Stomach (tissue), 19 donors: ENCODE measurements around the gene TAS2R50. TPM values are rescaled to one million over a fixed set of nuclear protein-coding genes. Genes with fewer than 3 reads are reported as not detected.
"Not testable (repeated sequence)": the region's sequence is repeated elsewhere in the genome, so short reads cannot be mapped to it uniquely, and the experiment has no call there.

Experiments used
- DNase-seq, 2 donors: peaks; one replicate each; pipeline versions ENCODE4 v3.0.0 to v3.0.0-alpha.2; 2013 to 2019
- H3K27ac ChIP-seq, 5 donors: fragments of 200-600 bp in 4 of 5; sonication (generic) in 4 of 5; one replicate each; pipeline ENCODE4 v1.5.1; 2013 to 2019; ENCODE audit warnings: mild to moderate bottlenecking in 1 of 5, moderate library complexity in 1 of 5
- H3K27me3 ChIP-seq, 3 donors: fragments of 200-600 bp; sonication (generic); one replicate each; pipeline ENCODE4 v1.5.1; 2017 to 2019; ENCODE audit warnings: mixed run types in 1 of 3
- H3K36me3 ChIP-seq, 4 donors: fragments of 200-600 bp; sonication (generic); 1 replicate in 3 of 4; 2 replicates in 1 of 4; pipeline ENCODE4 v1.5.1; 2016 to 2019
- H3K4me1 ChIP-seq, 4 donors: fragments of 200-600 bp; sonication (generic); one replicate each; pipeline ENCODE4 v1.5.1; 2016 to 2019
- H3K4me3 ChIP-seq, 4 donors: fragments of 200-600 bp; sonication (generic) in 3 of 4; one replicate each; pipeline ENCODE4 v1.5.1; 2016 to 2019; ENCODE audit warnings: mild to moderate bottlenecking in 1 of 4
- H3K9me3 ChIP-seq, 4 donors: fragments of 200-600 bp; sonication (generic); one replicate each; pipeline ENCODE4 v1.5.1; 2016 to 2019
- EP300 ChIP-seq: sonication (generic); formaldehyde crosslinking; IDR thresholded peaks from one replicate; pipeline ENCODE4 v1.6.1; 2017; ENCODE audit warnings: antibody characterized with exemption
- POLR2A ChIP-seq, 4 donors: fragments of 450-650 bp; IDR thresholded peaks; one replicate each; pipeline ENCODE4 v1.6.1; 2016; ENCODE audit warnings: antibody characterized with exemption in 4 of 4, control low read depth in 2 of 4, mild to moderate bottlenecking in 1 of 4, moderate library complexity in 1 of 4
- POLR2AphosphoS5 ChIP-seq, 3 donors: sonication (generic); formaldehyde crosslinking; IDR thresholded peaks; one replicate each; pipeline ENCODE4 v1.6.1; 2016; ENCODE audit warnings: antibody characterized with exemption in 3 of 3
- WGBS, 5 donors: extraction: QIAGEN DNeasy Blood & Tissue Kit in 3 of 5; methylation state at CpG; one replicate each; pipeline versions ENCODE4 v1.1.5 to v1.1.7; 2013 to 2018; 5-methylcytosine and 5-hydroxymethylcytosine counted together
- intact Hi-C: fragments of 100-400 bp; cut with DNase I; formaldehyde crosslinking; loops from one replicate; pipeline ENCODE4 v1.15.1; 2023; ENCODE audit warnings: low total_unique reads
- long read RNA-seq, 10 donors: transcript quantifications; one replicate each; lab custom pipeline, GENCODE V29; 2026
- polyA plus RNA-seq, 3 donors: library from polyadenylated mRNA; stranded (reverse); fragments of 200-250 nt; gene quantifications; one replicate each; pipeline ENCODE4 v1.2.3, GENCODE V29; 2013
- total RNA-seq, 5 donors: library from RNA; depleted of rRNA; stranded (reverse); fragments of >200 nt; gene quantifications; one replicate each; pipeline versions ENCODE4 v1.1.0 to v1.2.3, GENCODE V29; 2014 to 2016
- TF ChIP-seq, protein P1 (sequence below), 7 experiments: fragments of 450-650 bp in 4 of 7; fragments of 200-600 bp in 3 of 7; sonication (generic) in 3 of 7; IDR thresholded peaks; one replicate each; pipeline ENCODE4 v1.5.1; 2016 to 2019; ENCODE audit warnings: antibody characterized with exemption in 7 of 7, control low read depth in 2 of 7, mild to moderate bottlenecking in 1 of 7
- donor health status: healthy with polysubstance abuse.
- donor health status: Bipolar disorder and iron deficiency.
- donor health status: healthy.

Gene TAS2R50, protein sequence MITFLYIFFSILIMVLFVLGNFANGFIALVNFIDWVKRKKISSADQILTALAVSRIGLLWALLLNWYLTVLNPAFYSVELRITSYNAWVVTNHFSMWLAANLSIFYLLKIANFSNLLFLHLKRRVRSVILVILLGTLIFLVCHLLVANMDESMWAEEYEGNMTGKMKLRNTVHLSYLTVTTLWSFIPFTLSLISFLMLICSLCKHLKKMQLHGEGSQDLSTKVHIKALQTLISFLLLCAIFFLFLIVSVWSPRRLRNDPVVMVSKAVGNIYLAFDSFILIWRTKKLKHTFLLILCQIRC
- total RNA-seq (1 to 10 TPM in 2 of 5 donors, not detected in 3; 2.9 to 7.7 TPM), polyA plus RNA-seq (not detected)
- long read RNA-seq, donor 1: 0 reads
- long read RNA-seq, donor 2: 0 reads
- long read RNA-seq, donor 3: 0 reads
- long read RNA-seq, donor 4: 0 reads
- long read RNA-seq, donor 5: 0 reads
- long read RNA-seq, donor 6: 0 reads
- long read RNA-seq, donor 7: 0 reads
- long read RNA-seq, donor 8: 0 reads
- long read RNA-seq, donor 9: 0 reads
- long read RNA-seq, donor 10: 0 reads

DNA sequence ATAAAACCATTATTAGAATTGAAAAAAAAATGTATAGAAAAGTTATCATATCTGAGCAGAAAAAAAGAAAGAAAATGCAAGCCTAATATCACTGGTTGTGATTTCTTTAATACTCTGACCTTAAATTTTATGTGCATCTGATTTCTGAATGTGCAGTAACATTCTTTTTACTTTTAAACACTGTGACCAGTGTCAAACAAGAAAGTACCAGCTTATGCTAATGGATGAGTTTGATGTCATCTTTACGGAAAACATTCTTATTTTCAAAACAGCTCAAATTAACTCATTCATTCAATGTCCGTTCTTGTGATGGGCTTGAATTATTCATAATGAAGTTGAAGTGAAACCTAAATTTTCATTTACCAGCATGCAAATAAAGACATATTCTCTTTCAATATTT is at the start of gene TAS2R50:
TSS of gene TAS2R50 (minus strand) at position 101 of the 400 bp plus-strand sequence. CDS start at position 49, 52 bp downstream.
- Histone ChIP-seq H3K4me1 (no peaks in the 10 kb centered on the region), H3K9me3 (peaks cover 0 to 10% (median 0%) of the 10 kb centered on the region in 4 donors), H3K4me3 (no peak within 1 kb of the TSS), H3K27ac (no peak within 1 kb of the TSS), H3K36me3 (no peaks in the 10 kb centered on the region), H3K27me3 (no peaks in the 10 kb centered on the region)
- TF ChIP-seq EP300: no peak
- TF ChIP-seq POLR2AphosphoS5 (IDR thresholded peaks at IDR 0.05): no peak
- TF ChIP-seq POLR2A (IDR thresholded peaks at IDR 0.05): no peak
- TF ChIP-seq, protein P1, sequence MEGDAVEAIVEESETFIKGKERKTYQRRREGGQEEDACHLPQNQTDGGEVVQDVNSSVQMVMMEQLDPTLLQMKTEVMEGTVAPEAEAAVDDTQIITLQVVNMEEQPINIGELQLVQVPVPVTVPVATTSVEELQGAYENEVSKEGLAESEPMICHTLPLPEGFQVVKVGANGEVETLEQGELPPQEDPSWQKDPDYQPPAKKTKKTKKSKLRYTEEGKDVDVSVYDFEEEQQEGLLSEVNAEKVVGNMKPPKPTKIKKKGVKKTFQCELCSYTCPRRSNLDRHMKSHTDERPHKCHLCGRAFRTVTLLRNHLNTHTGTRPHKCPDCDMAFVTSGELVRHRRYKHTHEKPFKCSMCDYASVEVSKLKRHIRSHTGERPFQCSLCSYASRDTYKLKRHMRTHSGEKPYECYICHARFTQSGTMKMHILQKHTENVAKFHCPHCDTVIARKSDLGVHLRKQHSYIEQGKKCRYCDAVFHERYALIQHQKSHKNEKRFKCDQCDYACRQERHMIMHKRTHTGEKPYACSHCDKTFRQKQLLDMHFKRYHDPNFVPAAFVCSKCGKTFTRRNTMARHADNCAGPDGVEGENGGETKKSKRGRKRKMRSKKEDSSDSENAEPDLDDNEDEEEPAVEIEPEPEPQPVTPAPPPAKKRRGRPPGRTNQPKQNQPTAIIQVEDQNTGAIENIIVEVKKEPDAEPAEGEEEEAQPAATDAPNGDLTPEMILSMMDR (IDR thresholded peaks at IDR 0.05): no peak
- DNase-seq: no peak
- WGBS, 5 donors: 44 to 66% (median 47%) methylated on average over 2 of the region's 2 CpGs
- intact Hi-C loops: no loop called here

DNA sequence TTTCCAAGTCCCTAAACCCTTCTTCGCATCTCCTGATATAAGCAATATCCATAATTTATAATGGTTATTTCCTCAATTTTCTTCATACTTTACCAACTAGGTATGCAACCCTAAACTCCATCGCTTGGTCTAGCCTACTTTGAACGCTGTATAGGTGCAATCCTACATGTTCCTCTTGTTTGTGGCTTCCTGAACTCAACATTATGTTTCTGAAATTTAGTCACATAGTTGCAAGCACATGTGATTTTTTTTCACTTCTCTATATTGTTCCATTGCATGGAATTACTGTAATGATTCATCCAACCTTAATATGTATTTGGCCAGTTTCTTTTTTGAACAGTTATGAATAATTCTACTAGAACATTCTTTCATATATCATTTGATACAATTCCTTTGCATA is 47.2 kb upstream of the TAS2R50 start:
- WGBS, 5 donors: 92 to 100% (median 100%) methylated on average over 1 of the region's 3 CpGs; no CpG with 5 or more reads in 2 of the 5 donors
- H3K27me3 ChIP-seq, H3K9me3 ChIP-seq, H3K4me3 ChIP-seq, H3K36me3 ChIP-seq, H3K4me1 ChIP-seq, DNase-seq, H3K27ac ChIP-seq, intact Hi-C loops: not testable (repeated sequence)

DNA sequence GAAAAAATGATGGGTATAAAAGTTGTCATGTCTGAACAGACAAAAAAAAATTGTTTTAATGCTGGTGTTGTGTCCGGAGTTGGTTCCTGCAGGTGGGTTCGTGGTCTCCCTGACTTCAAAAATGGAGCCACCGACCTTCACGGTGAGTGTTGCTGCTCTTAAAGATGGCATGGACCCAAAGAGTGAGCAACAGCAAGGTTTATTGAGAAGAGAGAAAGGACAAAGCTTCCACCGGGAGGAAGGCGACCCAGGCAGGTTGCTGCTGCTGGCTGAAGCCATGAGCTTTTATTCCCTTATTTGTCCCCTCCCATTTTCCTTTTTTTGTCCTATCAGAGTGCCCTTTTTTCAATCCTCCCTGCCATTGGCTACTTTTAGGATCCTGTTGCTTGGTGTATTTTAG is 44.6 kb upstream of the TAS2R50 start, which contains the start of gene TAS2R31:
TSS of gene TAS2R31 (minus strand) at position 101 of the 400 bp plus-strand sequence. CDS start at position 29, 72 bp downstream.
- Histone ChIP-seq H3K36me3 (peaks cover 0 to 18% (median 12%) of the 10 kb centered on the region in 4 donors), H3K27me3 (no peaks in the 10 kb centered on the region), H3K9me3 (no peaks in the 10 kb centered on the region), H3K4me1 (no peaks in the 10 kb centered on the region), H3K27ac (no peak within 1 kb of the TSS), H3K4me3 (no peak within 1 kb of the TSS)
- 94 to 99% (median 98%) methylated on average over 6 of the region's 6 CpGs for WGBS, 5 donors
- TF ChIP-seq POLR2A (IDR thresholded peaks at IDR 0.05): no peak
- intact Hi-C loops: no loop called here
- no peak for DNase-seq

DNA sequence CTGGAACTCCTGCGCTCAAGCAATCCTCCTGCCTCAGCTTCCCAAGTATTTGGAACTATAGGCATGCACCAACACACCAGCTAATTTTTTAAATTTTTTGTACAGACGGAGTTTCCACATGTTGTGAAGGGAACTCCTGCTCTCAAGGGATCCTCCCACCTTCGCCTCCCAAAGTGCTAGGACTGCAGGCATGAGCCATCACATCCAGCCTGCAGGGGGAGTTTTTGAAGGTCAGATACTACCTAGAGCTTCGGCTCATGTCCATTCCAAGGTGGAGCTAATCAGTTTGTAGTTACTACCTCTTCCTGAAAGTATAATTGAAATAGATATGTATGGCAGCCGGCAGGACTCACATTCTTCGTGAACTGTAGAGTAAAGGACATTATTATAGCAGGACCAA is 39.4 kb upstream of the TAS2R50 start:
- intact Hi-C loops: no loop called here
- TF ChIP-seq, protein P1 (IDR thresholded peaks at IDR 0.05): no peak
- no peak for TF ChIP-seq EP300
- no peak for TF ChIP-seq POLR2AphosphoS5 (IDR thresholded peaks at IDR 0.05)
- TF ChIP-seq POLR2A (IDR thresholded peaks at IDR 0.05): no peak
- no peaks in the 10 kb centered on the region for H3K4me1 ChIP-seq
- H3K36me3 ChIP-seq: peaks cover 0 to 22% (median 3%) of the 10 kb centered on the region in 4 donors
- no peak for DNase-seq
- H3K27me3 ChIP-seq: no peaks in the 10 kb centered on the region
- WGBS, 5 donors: 90 to 96% (median 94%) methylated on average over 6 of the region's 6 CpGs
- H3K4me3 ChIP-seq: no peak overlapping the region
- H3K27ac ChIP-seq: no peak overlapping the region
- no peaks in the 10 kb centered on the region for H3K9me3 ChIP-seq

DNA sequence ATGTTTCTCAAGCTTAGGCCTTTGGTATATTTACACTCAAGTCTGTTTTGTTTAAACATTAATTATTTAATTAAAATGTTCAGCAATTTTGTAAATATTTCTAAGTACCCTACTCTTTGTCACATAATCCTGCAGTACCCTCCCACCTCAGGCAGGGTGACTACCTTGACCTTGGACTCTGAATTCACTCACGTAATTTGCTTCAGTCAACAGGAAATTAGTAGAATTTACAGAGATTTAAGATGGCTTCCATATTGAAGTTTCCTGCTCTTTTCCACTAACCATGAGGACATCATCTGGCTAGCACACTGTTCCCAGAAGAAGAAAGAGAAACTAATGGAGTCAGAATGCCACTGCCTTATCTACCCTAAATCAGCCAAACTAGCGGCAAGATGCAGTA is 36.7 kb upstream of the TAS2R50 start:
- WGBS, 5 donors: 70 to 86% (median 79%) methylated on average over 2 of the region's 2 CpGs
- TF ChIP-seq, protein P1 (IDR thresholded peaks at IDR 0.05): no peak
- TF ChIP-seq POLR2AphosphoS5 (IDR thresholded peaks at IDR 0.05) (no peak), EP300 (no peak), POLR2A (IDR thresholded peaks at IDR 0.05) (no peak)
- intact Hi-C loops: no loop called here
- no peak overlapping the region for H3K4me3 ChIP-seq
- H3K4me1 ChIP-seq: no peaks in the 10 kb centered on the region
- peaks cover 0 to 22% (median 3%) of the 10 kb centered on the region in 4 donors for H3K36me3 ChIP-seq
- H3K27me3 ChIP-seq: no peaks in the 10 kb centered on the region
- no peaks in the 10 kb centered on the region for H3K9me3 ChIP-seq
- no peak overlapping the region for H3K27ac ChIP-seq
- no peak for DNase-seq
